ENCODE results near the gene PAPSS1.

DNA sequence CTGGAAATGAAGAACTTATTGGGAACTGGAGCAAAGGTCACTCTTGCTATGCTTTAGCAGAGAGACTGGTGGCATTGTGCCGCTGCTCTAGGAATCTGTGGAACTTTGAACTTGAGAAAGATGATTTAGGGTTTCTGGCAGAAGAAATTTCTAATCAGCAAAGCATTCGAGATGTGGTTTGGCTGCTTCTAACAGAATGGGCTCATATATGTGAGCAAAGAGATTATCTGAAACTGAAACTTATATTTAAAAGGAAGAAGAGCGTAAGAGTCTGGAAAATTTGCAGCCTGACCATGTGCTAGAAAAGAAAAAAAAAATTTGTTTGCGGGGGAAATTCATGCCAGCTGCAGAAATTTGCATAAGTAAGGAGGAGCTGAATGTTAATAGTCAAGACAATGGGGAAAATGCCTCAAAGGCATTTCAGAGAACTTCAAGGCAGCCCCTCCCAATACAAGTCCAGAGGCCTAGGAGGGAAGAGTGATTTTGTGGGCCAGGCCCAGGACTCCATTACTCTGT, 35.9 kb upstream of the PAPSS1 start:
- TF ChIP-seq, protein P1, sequence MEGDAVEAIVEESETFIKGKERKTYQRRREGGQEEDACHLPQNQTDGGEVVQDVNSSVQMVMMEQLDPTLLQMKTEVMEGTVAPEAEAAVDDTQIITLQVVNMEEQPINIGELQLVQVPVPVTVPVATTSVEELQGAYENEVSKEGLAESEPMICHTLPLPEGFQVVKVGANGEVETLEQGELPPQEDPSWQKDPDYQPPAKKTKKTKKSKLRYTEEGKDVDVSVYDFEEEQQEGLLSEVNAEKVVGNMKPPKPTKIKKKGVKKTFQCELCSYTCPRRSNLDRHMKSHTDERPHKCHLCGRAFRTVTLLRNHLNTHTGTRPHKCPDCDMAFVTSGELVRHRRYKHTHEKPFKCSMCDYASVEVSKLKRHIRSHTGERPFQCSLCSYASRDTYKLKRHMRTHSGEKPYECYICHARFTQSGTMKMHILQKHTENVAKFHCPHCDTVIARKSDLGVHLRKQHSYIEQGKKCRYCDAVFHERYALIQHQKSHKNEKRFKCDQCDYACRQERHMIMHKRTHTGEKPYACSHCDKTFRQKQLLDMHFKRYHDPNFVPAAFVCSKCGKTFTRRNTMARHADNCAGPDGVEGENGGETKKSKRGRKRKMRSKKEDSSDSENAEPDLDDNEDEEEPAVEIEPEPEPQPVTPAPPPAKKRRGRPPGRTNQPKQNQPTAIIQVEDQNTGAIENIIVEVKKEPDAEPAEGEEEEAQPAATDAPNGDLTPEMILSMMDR (IDR thresholded peaks at IDR 0.05; ENCODE audit: extremely low read depth in 1 of 2, insufficient read depth in 1 of 2, low read depth in 1 of 2, low read length in 2 of 2): no peak
- no peak for TF ChIP-seq POLR2A (IDR thresholded peaks at IDR 0.05; ENCODE audit: low read depth, low read length)
